Lung (tissue), 12 donors: ENCODE results near the gene HYAL2. TPM values are rescaled to one million over a fixed set of nuclear protein-coding genes. Genes with fewer than 3 reads are reported as not detected.

Experiments used
- ATAC-seq: fragments of 200-7000 bp; cut with Tn5 transposase; one replicate; pipeline ENCODE4 v1.9.1; 2020; ENCODE audit warnings: moderate number of reproducible peaks; ENCODE audit not compliant: insufficient read depth, low FRiP score
- DNase-seq, 3 donors: peaks; one replicate each; pipeline ENCODE4 v3.0.0-alpha.2; 2013 to 2017
- H3K27ac ChIP-seq, 2 donors: one replicate each; pipeline ENCODE4 v1.5.1; 2013; ENCODE audit warnings: mild to moderate bottlenecking in 2 of 2, moderate library complexity in 2 of 2, control low read depth in 1 of 2, inconsistent platforms in 1 of 2, low read depth in 1 of 2, low read length in 1 of 2
- H3K27me3 ChIP-seq, 3 donors: one replicate each; pipeline ENCODE4 v1.5.1; 2013; ENCODE audit warnings: low read length in 2 of 3; ENCODE audit not compliant: control insufficient read depth in 3 of 3, insufficient read depth in 3 of 3
- H3K36me3 ChIP-seq, 4 donors: one replicate each; pipeline ENCODE4 v1.5.1; 2013; ENCODE audit warnings: low read length in 4 of 4, mild to moderate bottlenecking in 1 of 4, moderate library complexity in 1 of 4; ENCODE audit not compliant: control insufficient read depth in 4 of 4, insufficient read depth in 4 of 4
- H3K4me1 ChIP-seq, 5 donors: one replicate each; pipeline ENCODE4 v1.5.1; 2013; ENCODE audit warnings: low read length in 5 of 5, mild to moderate bottlenecking in 2 of 5, moderate library complexity in 1 of 5; ENCODE audit not compliant: control insufficient read depth in 5 of 5, insufficient read depth in 5 of 5
- H3K4me3 ChIP-seq: one replicate; pipeline ENCODE4 v1.5.1; 2013; ENCODE audit warnings: mild to moderate bottlenecking, control low read depth, moderate library complexity
- H3K9ac ChIP-seq, 2 donors: one replicate each; pipeline ENCODE4 v1.5.1; 2013; ENCODE audit warnings: low read length in 2 of 2, control low read depth in 1 of 2; ENCODE audit not compliant: insufficient read depth in 1 of 2
- H3K9me3 ChIP-seq, 4 donors: one replicate each; pipeline ENCODE4 v1.5.1; 2013; ENCODE audit warnings: low read length in 3 of 4, mild to moderate bottlenecking in 1 of 4, moderate library complexity in 1 of 4; ENCODE audit not compliant: control insufficient read depth in 4 of 4, insufficient read depth in 3 of 4
- WGBS, 2 donors: extraction: QIAGEN DNeasy Blood & Tissue Kit; methylation state at CpG; one replicate each; pipeline ENCODE4 v1.1.7; 2013; 5-methylcytosine and 5-hydroxymethylcytosine counted together
- polyA plus RNA-seq, 2 donors: library from polyadenylated mRNA; stranded (reverse); fragments of 200-250 nt; gene quantifications; one replicate each; pipeline ENCODE4 v1.2.1, GENCODE V29; 2013
- total RNA-seq, 2 donors: library from RNA; depleted of rRNA in 1 of 2; stranded (reverse); fragments of >200 nt in 1 of 2; gene quantifications; one replicate each; pipeline ENCODE4 v1.2.1, GENCODE V29; 2014 to 2021
- TF ChIP-seq, protein P1 (sequence below): IDR thresholded peaks from 2 replicates; pipeline ENCODE4 v1.5.1; 2012; ENCODE audit warnings: mild to moderate bottlenecking; ENCODE audit errors: control extremely low read depth, extremely low read depth
- donor health status: control.
- donor health status: control.
- donor health status: Bipolar disorder and iron deficiency.
- donor health status: healthy.
- donor health status: DM: yes; HTN: yes; CAD: no.

The HYAL2 gene
- total and polyA plus RNA-seq, 4 donors, result 94.3 to 218 (median 201) TPM

DNA sequence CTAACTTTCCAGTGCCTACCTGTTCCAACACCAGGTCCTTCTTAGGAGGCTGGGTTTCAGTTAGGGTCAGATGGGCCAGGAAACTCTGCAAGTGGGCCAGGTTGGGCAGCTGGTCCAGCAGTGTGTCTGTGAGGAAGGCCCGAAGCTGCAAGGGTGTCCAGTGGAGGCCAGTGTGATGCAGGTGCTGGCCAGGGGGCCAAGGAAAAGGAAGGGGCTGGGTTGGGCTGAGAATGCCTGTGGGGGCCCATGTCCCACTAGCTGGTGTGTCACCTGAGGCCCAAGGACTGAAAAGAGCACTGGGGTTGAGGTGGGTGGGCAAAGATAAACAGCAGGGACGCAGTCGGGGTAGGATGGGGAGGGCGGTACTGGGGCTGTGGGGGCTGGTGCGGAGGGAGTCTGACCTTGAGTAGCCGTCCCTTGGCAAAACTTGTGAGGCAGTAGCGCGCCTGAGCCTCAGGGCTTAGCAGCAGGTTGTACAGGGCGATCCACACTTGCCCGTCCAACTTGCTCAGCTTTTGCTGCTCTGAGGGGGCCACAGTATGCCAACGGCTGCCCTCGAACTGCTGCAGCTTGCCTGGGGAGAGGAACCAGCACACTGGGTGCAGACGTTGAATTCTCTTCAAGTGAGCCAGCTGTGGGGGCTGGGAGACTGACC is 19.6 kb upstream of the HYAL2 start:
- DNase-seq (no peak), ATAC-seq (no peak)
- Histone ChIP-seq H3K4me1 (peaks cover 0 to 53% (median 14%) of the 10 kb centered on the region in 5 donors), H3K27ac (no peak overlapping the region), H3K27me3 (peaks cover 0 to 5% (median 0%) of the 10 kb centered on the region in 3 donors), H3K9me3 (no peaks in the 10 kb centered on the region), H3K36me3 (no peaks in the 10 kb centered on the region), H3K9ac (no peak overlapping the region), H3K4me3 (no peak overlapping the region)
- TF ChIP-seq, protein P1, sequence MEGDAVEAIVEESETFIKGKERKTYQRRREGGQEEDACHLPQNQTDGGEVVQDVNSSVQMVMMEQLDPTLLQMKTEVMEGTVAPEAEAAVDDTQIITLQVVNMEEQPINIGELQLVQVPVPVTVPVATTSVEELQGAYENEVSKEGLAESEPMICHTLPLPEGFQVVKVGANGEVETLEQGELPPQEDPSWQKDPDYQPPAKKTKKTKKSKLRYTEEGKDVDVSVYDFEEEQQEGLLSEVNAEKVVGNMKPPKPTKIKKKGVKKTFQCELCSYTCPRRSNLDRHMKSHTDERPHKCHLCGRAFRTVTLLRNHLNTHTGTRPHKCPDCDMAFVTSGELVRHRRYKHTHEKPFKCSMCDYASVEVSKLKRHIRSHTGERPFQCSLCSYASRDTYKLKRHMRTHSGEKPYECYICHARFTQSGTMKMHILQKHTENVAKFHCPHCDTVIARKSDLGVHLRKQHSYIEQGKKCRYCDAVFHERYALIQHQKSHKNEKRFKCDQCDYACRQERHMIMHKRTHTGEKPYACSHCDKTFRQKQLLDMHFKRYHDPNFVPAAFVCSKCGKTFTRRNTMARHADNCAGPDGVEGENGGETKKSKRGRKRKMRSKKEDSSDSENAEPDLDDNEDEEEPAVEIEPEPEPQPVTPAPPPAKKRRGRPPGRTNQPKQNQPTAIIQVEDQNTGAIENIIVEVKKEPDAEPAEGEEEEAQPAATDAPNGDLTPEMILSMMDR, result no peak
- WGBS, 2 donors, result 85 to 90% methylated on average over 13 of the region's 13 CpGs

DNA sequence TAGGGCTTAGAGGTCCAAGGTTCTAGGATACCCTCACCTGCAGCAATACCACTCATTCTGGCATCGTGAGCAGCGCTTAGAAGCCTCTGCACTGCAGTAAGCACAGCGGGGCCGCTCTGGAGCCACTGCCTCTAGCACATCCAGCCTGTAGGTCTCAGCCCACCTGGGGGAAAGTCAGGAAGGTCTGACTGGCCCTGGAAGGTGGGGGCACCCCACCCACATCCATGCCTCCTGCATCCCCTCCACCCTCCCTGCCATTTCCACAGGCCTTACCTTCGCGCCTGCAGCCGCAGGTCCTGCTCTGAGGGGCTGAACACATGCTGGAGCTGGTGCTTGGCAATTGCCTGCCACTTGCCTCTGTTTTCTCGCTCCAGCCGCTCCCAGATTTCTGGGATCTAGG is 19.0 kb upstream of the HYAL2 start:
- peak overlapping the region in 1 of 2 donors; percentile 92 for H3K27ac ChIP-seq
- peaks cover 0 to 55% (median 14%) of the 10 kb centered on the region in 5 donors for H3K4me1 ChIP-seq
- H3K9ac ChIP-seq, result peak overlapping the region in 1 of 2 donors; percentile 82
- TF ChIP-seq, protein P1, result no peak
- 80 to 89% methylated on average over 8 to 9 of the region's 9 CpGs for WGBS, 2 donors
- H3K4me3 ChIP-seq, result peak overlapping the region; percentile 40
- no peaks in the 10 kb centered on the region for H3K36me3 ChIP-seq
- peaks cover 0 to 5% (median 0%) of the 10 kb centered on the region in 3 donors for H3K27me3 ChIP-seq
- ATAC-seq, result no peak
- no peaks in the 10 kb centered on the region for H3K9me3 ChIP-seq
- DNase-seq, result no peak

DNA sequence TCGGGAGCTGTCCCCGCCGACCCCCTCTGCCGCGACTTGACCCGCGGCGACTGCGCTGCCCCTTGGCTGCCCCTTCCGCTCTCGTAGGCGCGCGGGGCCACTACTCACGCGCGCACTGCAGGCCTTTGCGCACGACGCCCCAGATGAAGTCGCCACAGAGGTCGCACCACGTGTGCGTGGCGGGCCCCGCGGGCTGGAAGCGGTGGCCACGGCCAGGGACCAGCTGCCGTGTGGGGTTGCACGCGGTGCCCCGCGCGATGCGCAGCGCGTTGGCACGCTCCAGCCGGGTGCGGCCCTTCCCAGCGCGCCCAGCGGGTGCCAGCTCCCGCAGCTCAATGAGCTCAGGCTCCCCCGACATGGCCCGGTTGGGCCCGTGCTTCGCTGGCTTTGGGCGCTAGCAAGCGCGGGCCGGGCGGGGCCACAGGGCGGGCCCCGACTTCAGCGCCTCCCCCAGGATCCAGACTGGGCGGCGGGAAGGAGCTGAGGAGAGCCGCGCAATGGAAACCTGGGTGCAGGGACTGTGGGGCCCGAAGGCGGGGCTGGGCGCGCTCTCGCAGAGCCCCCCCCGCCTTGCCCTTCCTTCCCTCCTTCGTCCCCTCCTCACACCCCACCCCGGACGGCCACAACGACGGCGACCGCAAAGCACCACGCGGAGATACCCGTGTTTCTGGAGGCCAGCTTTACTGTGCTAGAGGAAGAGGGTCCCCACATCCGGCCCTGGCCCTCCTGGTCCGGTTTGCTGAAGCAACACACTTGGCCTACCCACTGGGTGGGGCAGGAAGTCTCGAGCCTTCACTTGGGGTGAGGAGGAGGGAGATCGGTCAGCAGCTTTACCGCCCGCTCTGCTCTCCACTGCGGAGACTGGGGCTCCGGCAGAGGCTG is 18.1 kb upstream of the HYAL2 start, which contains the start of gene RASSF1:
Gene RASSF1 (minus strand): TSS at position 389 of the 882 bp plus-strand sequence. CDS start 31 bp downstream, at position 358.
- WGBS, 2 donors, result 2 to 3% methylated on average over 57 to 84 of the region's 85 CpGs
- DNase-seq (peak; percentile 67 to 84 (median 70)), ATAC-seq (peak; percentile 17)
- peak within 1 kb of the TSS; percentile 25 to 82 for H3K9ac ChIP-seq
- peaks cover 0 to 5% (median 0%) of the 10 kb centered on the region in 3 donors for H3K27me3 ChIP-seq
- TF ChIP-seq, protein P1, result no peak
- H3K4me3 ChIP-seq, result peak within 1 kb of the TSS; percentile 40
- H3K9me3 ChIP-seq, result no peaks in the 10 kb centered on the region
- no peaks in the 10 kb centered on the region for H3K36me3 ChIP-seq
- H3K27ac ChIP-seq, result peak within 1 kb of the TSS; percentile 77 to 92
- H3K4me1 ChIP-seq, result peaks cover 3 to 60% (median 17%) of the 10 kb centered on the region in 5 donors
